ENCODE results near the gene LCN6. TPM values are rescaled to one million over a fixed set of nuclear protein-coding genes. Genes with fewer than 3 reads are reported as not detected.

The LCN6 gene
- total RNA-seq, 1 donor from 2014 or later, result not detected

DNA sequence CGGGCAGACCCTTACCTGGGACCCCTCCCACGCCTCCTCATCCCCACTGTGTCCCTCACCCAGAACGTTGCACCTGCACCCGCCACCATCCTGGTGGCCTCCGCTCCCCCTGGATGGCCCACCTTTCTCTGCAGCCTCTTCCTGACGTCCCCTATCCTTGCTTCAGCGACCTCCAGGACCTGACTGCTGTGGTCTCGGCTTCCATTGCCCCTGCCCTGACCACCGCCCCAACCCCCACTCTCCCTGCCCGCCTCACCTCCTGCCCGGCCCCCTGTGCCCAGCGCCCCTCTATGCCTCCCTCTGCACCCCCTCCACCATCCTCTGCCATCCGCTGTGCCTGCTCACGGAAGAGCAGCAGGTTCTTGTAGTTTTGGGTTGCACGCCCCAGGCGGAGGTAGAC lies 7.8 kb downstream of the LCN6 start:
- H3K4me3 Mint-ChIP-seq, result no peak overlapping the region
- no peak for DNase-seq (ENCODE audit: low read depth, low spot score)
- H3K36me3 Mint-ChIP-seq (ENCODE audit: low read depth), result no peaks in the 10 kb centered on the region
- no peaks in the 10 kb centered on the region for H3K27me3 Mint-ChIP-seq (ENCODE audit: low read depth)
- no peaks in the 10 kb centered on the region for H3K4me1 Mint-ChIP-seq
- no peaks in the 10 kb centered on the region for H3K9me3 Mint-ChIP-seq
- H3K27ac Mint-ChIP-seq (ENCODE audit: unreplicated experiment), result no peak overlapping the region
- TF ChIP-seq, protein P1, sequence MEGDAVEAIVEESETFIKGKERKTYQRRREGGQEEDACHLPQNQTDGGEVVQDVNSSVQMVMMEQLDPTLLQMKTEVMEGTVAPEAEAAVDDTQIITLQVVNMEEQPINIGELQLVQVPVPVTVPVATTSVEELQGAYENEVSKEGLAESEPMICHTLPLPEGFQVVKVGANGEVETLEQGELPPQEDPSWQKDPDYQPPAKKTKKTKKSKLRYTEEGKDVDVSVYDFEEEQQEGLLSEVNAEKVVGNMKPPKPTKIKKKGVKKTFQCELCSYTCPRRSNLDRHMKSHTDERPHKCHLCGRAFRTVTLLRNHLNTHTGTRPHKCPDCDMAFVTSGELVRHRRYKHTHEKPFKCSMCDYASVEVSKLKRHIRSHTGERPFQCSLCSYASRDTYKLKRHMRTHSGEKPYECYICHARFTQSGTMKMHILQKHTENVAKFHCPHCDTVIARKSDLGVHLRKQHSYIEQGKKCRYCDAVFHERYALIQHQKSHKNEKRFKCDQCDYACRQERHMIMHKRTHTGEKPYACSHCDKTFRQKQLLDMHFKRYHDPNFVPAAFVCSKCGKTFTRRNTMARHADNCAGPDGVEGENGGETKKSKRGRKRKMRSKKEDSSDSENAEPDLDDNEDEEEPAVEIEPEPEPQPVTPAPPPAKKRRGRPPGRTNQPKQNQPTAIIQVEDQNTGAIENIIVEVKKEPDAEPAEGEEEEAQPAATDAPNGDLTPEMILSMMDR (conservative IDR thresholded peaks at IDR 0.05), result no peak

DNA sequence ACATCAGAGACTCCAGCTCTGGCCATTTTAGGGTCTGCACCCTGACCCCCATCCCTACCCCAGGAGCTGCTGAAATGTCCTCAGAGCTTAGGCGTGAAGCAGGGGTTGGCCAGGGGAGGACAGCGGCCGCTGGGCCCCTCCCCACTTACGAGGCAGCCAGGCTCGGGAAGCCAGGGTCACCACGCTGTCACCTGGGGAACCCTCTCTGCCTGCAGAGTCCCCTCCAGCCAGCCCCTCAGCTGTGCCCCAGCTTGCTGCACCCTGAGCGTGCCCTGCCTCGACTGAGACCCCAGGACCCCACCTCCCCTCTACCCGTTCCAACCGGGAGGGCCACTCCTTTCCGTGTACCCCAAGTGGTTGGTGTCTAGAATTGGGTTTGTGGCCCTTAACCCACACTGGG lies 8.3 kb downstream of the LCN6 start:
- TF ChIP-seq, protein P1 (conservative IDR thresholded peaks at IDR 0.05), result no peak

DNA sequence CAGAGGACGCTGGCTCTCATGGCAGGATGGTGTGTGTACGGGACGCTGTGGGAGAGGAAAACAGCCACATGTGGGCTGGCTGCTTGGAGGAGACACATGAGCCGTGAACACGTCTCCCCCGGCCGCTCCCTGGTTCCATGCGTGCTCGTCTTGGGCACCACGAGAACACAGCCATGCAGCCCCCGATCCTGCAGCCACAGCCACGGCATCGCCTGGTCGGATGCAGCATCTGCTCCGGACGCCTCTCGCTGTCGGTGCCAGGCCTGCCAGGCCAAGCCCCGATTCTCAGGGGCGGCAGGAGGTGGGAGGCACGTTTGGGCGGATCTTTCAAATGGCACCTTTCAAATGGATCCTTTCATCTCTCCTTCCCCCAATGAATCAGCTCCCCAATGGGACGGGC lies 8.8 kb downstream of the LCN6 start:
- no peaks in the 10 kb centered on the region for H3K4me1 Mint-ChIP-seq
- H3K27me3 Mint-ChIP-seq (ENCODE audit: low read depth), result no peaks in the 10 kb centered on the region
- TF ChIP-seq, protein P1 (conservative IDR thresholded peaks at IDR 0.05), result no peak
- peak overlapping the region; percentile 27 for H3K27ac Mint-ChIP-seq (ENCODE audit: unreplicated experiment)
- H3K9me3 Mint-ChIP-seq, result no peaks in the 10 kb centered on the region
- DNase-seq (ENCODE audit: low read depth, low spot score), result no peak
- H3K36me3 Mint-ChIP-seq (ENCODE audit: low read depth), result no peaks in the 10 kb centered on the region
- H3K4me3 Mint-ChIP-seq, result no peak overlapping the region

More for the DNA sequence above, 8.3 kb downstream of the LCN6 start:
- Mint-ChIP-seq H3K36me3 (ENCODE audit: low read depth) (no peaks in the 10 kb centered on the region), H3K27ac (ENCODE audit: unreplicated experiment) (no peak overlapping the region), H3K4me3 (no peak overlapping the region), H3K27me3 (ENCODE audit: low read depth) (no peaks in the 10 kb centered on the region), H3K4me1 (no peaks in the 10 kb centered on the region), H3K9me3 (no peaks in the 10 kb centered on the region)
- no peak for DNase-seq (ENCODE audit: low read depth, low spot score)

DNA sequence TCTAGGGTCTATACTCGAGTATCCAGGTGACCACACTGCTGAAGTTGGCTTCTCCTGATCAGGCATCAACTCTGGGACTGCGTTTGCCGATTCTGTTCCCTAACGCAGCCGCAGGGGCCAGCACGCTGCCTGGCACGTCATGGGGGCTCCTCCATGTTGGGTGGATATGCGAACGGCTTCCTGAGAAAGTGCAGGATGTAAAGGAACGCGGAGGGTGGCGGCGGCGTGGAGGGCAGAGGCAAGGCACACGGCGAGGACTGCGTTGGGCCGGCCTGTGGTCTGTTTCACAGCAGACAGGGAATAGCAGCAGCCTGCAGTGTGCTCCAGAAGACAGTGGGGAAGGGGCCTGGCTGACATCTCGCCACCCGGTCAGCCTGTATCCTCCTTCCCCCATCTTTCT lies 9.4 kb downstream of the LCN6 start:
- H3K4me1 Mint-ChIP-seq, result no peaks in the 10 kb centered on the region
- no peaks in the 10 kb centered on the region for H3K36me3 Mint-ChIP-seq (ENCODE audit: low read depth)
- DNase-seq (ENCODE audit: low read depth, low spot score), result no peak
- no peak overlapping the region for H3K4me3 Mint-ChIP-seq
- no peak overlapping the region for H3K27ac Mint-ChIP-seq (ENCODE audit: unreplicated experiment)
- H3K27me3 Mint-ChIP-seq (ENCODE audit: low read depth), result peaks cover 2% of the 10 kb centered on the region
- no peaks in the 10 kb centered on the region for H3K9me3 Mint-ChIP-seq
- TF ChIP-seq, protein P1 (conservative IDR thresholded peaks at IDR 0.05), result no peak

DNA sequence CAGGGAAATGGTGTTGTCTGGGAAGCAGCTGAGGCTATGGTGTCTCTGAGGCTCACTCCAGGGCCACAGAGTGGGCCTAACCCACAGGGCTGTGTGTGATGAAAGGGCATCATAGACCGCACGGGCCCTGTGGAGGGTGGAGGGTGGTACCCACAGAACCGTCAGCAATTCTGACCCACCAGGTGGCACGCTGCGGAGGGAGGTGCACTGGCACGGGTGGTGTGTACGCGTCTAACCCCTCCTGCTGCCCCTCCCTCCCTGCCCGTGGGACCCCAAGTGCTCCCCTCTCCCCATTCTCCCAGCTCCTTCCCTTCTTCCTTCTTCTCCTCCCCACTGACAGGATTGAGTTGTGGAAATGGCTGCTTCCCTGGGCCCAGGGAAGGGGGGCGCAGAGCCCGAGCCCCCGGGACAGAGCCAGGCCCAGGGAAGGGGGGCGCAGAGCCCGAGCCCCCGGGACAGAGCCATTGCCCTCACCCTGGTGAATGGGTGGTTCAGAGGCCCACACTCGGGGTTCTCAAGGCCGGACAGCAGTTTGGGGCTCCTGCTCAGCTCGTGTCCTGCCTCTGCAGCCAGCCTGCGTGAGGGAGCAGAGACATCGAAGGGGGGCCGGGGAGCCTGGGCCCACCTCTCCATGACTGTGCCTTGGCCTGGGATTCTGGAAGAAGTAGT lies 12.4 kb downstream of the LCN6 start:
- no peaks in the 10 kb centered on the region for H3K4me1 Mint-ChIP-seq
- H3K36me3 Mint-ChIP-seq (ENCODE audit: low read depth), result no peaks in the 10 kb centered on the region
- H3K27me3 Mint-ChIP-seq (ENCODE audit: low read depth), result peaks cover 2% of the 10 kb centered on the region
- TF ChIP-seq, protein P1 (conservative IDR thresholded peaks at IDR 0.05), result no peak
- no peak overlapping the region for H3K4me3 Mint-ChIP-seq
- H3K9me3 Mint-ChIP-seq, result no peaks in the 10 kb centered on the region
- H3K27ac Mint-ChIP-seq (ENCODE audit: unreplicated experiment), result no peak overlapping the region
- no peak for DNase-seq (ENCODE audit: low read depth, low spot score)

Measured in neural crest cell (in vitro differentiated cells).